OCI-LY1 (cell line): ENCODE data around the gene BCL2.

Experiments used
- EZH2 ChIP-seq: fragments of 200-600 bp; sonication (generic), shearing (Covaris generic); IDR thresholded peaks from 2 replicates; pipeline ENCODE4 v1.8.0; 2017; ENCODE audit warnings: borderline replicate concordance, mixed run types, mild to moderate bottlenecking, antibody characterized with exemption, low read length, moderate library complexity, mixed read lengths
- TF ChIP-seq, protein P1 (sequence below): fragments of 200-600 bp; sonication (generic), shearing (Covaris generic); IDR thresholded peaks from 2 replicates; pipeline ENCODE4 v1.5.1; 2017; ENCODE audit warnings: mild to moderate bottlenecking, antibody characterized with exemption, low read length, moderate library complexity, mixed read lengths

DNA sequence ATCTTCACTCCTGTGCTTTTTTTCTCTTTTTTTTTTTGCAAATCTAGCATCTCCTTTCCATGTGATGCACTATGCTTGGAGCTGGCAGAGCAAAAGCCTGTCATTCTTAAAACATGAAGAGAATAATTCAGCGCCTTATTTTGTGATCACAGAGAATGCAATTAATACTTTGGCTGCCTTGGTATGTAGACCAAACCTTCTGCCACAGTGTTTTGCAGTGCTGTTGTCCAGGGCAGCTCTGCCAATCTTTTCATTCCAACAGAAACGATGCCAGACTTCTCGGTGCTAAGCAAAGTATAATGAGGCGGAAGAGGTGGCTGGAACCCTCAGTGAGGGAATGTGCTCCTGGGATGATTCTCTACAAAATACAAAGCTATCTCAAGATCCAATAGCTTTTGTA, 25.6 kb downstream of the BCL2 start:
- TF ChIP-seq, protein P1, sequence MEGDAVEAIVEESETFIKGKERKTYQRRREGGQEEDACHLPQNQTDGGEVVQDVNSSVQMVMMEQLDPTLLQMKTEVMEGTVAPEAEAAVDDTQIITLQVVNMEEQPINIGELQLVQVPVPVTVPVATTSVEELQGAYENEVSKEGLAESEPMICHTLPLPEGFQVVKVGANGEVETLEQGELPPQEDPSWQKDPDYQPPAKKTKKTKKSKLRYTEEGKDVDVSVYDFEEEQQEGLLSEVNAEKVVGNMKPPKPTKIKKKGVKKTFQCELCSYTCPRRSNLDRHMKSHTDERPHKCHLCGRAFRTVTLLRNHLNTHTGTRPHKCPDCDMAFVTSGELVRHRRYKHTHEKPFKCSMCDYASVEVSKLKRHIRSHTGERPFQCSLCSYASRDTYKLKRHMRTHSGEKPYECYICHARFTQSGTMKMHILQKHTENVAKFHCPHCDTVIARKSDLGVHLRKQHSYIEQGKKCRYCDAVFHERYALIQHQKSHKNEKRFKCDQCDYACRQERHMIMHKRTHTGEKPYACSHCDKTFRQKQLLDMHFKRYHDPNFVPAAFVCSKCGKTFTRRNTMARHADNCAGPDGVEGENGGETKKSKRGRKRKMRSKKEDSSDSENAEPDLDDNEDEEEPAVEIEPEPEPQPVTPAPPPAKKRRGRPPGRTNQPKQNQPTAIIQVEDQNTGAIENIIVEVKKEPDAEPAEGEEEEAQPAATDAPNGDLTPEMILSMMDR = no peak
- TF ChIP-seq EZH2 = no peak
